Inferior parietal cortex (tissue), 1 donor: ENCODE data around the gene JPH2.

Source experiments
- DNase-seq: peaks from one replicate; pipeline ENCODE4 v3.0.0-alpha.2; 2016; ENCODE audit errors: extremely low spot score

Gene JPH2

DNA sequence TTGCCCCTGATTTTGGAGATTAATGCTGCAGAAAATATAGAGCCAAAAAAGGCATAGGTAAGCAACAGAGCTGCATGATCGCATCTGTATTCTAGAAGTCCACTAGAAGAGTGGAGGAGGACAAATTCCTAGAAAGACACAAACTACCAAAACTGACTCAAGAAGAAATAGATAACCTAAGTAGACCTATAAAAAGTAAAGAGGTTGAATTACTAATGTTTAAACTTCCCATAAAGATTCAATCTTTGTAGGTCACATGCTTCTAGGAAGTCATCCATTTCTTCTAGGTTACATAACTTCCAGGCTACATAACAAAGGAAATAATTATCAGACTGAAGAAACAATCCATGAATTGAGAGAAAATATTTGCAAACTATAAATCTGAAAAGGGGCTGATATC lies 84.4 kb downstream of the JPH2 start:
- no peak for DNase-seq

DNA sequence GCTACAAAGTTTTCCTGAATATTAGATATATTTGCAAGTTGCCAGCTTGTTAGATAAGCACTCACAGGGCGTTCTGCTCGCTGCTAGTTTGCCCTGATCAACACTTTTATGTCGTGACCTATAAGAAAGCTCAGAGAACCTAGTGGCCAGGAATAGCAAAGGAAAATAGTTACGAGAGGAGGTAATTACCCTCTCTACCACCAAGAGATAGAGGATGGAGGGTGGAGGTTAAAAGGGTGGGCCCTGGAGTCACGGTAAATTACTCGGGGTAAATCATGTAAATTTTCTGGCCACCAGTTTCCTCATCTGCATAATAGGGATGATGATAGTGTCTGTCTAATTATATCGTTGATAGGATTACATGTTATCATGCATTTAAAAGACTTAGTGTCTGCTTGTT lies 87.2 kb downstream of the JPH2 start:
- no peak for DNase-seq

DNA sequence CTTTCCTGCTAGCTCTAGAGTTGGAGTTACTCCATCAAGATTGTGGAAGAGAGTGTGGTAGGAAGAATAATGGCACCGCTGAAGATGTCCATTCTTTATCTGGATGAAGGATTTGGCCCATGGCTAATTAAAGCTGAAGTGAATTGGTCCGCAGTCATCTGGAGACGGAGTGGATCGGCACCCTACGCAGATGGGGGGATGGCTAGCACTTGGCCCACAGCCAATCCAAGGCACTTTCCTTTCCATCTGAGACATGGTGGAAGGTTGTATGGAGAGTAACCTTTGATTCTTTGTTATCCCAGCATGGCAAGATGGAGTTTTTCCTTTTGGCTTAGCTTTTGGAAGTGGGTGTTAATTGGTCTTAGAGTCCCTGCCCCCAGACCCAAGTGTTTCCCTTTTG lies 88.3 kb downstream of the JPH2 start:
- DNase-seq, result no peak

DNA sequence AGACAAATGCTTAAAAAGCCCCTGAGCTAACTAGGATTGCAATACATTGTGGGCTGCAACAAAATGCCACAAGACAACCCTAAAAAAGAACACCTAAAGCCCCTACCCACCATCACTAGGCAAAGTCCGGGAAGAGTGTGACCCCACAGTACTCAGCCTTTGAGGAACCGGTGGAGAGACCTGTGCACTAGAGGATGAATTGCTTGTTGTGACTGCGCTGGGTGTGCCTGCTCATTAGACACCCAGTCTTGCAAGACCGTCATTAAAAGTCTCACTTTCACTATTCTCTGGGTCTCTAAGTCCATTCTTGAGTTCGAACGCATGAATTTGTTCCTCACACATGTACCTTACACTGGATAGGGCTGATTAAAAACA lies 88.7 kb downstream of the JPH2 start:
- DNase-seq, result no peak

DNA sequence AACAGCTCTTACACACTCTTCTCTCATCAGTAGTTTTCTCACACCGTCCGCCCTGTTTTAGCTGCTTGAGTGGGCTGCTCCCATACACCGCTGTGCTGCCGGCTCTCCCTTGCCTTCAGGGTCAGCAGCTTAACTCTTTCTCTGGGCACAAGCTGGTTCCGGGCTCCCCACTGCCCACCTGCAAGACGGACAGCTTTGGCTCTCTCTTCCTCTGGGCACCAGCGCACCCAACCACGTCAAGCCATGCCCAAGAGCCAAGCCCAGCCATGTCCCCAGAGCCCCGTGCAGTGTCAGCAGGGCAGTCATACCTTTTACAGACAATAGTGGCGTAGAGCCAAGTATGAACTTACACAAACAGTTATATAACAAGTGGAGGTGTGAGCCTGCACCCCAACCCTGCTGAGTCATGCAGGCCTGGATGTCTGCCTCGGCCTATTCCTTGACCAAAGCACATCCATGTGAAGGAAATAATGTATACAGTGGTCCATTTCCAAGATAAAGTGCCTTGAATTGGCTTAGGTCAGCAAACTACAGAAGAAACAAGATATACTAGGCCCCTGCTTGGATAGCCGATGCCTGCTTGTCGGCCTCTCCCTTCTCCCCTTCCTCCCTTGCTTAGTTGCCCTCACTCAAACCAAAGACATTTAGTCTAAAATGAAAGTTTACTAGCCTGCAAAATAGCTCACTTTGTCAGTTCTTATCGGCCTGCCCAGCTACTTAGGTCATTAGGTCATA lies 89.3 kb downstream of the JPH2 start:
- DNase-seq, result no peak

DNA sequence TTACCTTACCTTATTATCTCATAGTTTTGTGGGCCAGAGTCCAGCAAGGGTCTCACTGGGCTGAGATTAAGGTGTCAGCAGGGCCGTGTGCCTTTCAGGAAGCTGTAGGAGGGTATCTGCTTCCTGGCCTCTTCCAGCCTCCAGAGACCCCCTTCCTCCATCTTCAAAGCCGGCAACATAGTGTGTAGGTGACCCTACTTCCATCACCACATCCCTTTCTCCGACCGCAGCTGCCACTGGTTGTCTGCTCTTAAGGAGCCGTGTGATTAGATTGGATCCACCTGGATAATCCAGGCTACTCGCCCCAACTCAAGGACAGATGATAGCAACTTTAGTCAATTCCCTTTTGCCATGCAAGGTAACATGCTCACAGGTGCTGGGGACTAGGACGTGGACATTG lies 91.2 kb downstream of the JPH2 start:
- no peak for DNase-seq

GRCh38 chr20:44093249-44093582 lies 93.8 kb downstream of the JPH2 start:
- DNase-seq, result no peak

DNA sequence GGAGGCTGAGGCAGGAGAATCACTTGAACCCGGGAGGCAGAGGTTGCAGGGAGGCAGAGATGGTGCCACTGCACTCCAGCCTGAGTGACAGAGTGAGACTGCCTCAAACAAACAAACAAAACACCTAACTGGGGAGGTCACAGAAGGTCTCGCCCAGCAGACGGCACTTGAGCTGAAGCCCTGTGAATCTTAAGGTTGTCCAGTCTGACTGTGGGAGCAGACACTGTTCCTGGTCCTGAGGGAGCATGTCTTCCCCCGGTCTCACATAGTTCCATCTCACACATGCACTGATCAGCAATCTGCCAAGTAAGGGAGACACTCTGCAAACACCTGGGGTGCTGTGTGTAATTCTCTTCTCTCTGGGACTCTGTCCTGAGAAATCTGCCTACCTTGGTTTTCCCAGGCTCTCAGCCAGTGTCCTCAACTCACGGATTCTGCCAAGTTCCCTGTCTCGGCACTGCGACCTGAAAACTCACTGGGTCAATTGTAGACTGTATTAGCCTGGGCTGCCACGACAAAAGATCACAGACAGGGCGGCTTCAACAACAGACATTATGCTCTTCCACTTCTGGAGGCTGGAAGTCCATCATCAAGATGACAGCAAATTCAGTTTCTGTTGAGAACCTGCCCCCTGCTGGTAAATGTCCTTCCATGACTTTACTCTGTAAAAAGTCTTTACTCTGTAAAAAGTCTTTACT lies 94.3 kb downstream of the JPH2 start:
- peak; percentile 38 for DNase-seq

- no peak for DNase-seq
Measured at GRCh38 chr20:44091026-44091425, 96.0 kb downstream of the JPH2 start.

DNA sequence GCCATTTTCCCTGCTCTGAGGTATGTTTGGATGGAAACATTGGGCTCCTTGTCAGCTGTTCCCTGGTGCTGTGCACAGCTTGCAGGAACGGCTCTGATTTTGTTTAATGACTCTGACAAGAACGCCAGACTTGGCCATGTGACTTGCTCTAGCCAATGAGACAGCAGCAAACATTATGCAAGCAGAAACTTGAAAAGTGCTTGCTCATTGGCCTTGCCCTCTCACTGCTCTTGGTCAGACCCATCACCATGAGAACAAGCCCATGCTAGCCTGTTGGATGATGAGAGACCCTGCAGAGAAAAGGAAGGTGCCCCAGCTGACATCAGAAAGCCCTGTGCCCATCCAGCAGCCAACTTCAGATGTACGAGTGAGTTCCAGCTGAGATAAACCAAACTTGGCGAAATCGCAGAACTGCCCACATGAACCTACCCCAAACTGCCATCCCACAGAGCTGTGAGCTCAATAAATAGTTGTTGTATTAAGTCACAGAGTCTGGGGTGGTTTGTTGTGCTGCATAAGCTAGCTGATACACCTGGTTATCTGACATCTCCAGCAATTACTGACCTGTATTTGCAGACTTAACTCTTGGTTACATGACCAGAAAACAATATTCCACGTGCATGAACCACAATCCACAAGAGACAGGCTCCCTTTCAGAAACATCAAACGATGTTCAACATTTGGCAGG lies 96.9 kb downstream of the JPH2 start:
- no peak for DNase-seq

DNA sequence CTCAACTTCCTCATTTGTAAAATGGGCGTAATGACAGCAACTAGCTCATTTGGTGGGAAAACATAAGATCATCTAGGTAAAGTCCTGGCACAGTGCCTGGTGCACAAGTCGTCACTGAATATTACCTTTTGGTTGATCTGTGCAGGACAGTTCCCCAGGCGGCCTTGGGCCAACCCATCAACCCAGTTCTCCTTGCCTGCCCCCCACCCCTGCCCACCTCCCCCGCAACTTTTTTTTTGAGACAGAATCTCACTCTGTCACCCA lies 99.2 kb downstream of the JPH2 start:
- no peak for DNase-seq

DNA sequence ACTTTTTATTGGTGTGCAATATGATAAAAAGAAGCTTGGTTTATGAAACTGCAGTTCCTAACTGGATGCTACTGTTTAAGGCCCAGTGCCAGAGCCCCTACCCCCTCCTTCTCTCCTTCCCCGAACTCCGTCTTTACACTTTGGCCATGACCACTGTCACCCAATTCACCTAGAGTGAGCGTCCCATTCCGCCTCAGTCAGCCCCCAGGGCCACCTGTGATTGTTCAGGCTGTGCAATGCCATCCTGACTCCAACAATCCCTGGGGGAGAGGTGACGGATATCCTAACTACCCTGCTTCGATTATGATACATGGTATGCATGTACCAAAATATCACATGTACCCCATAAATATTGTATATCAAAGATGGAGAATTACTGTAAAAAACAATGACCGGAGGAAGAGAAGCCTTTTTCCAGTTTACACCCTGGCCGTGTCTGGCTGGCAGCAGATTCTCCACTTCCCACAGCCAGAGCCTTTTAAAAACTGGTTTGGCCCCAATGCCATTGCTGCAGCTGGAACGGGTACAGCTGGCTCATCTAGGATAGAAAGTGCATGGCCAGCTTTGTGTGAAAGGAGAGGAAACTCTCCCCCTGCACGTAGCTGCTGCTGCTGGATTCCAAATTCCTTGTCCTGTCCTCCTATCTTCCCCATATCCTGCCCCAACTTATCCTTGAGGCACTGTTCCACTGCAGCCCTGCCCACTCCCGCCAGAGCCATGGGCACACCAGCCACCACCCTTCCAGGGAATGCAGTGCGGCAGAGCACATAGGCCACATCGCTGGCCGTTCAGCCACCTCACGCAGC lies 99.7 kb downstream of the JPH2 start:
- DNase-seq, result no peak

GRCh38 chr20:44085616-44086434 lies 101.2 kb downstream of the JPH2 start:
- no peak for DNase-seq

- DNase-seq, result no peak
Measured at GRCh38 chr20:44084891-44085290, 102.1 kb downstream of the JPH2 start.

DNA sequence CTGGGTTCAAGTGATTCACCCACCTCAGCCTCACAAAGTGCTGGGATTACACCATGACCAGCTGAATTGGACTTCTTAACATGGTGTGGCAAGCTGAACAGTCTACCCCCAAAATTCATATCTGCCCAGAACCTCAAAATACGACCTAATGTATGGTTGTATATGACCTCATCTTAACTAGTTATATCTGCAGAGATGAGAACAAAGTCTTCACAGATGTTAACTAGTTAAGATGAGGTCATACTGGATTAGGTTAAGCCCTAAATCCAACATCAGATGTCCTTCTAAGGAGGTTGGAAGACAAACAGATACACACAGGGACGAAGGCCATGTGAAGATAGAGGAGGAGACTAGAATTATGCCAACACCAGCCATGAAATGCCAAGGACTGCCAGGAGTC lies 102.5 kb downstream of the JPH2 start:
- DNase-seq, result no peak

GRCh38 chr20:44083220-44083933 lies 103.6 kb downstream of the JPH2 start:
- no peak for DNase-seq

DNA sequence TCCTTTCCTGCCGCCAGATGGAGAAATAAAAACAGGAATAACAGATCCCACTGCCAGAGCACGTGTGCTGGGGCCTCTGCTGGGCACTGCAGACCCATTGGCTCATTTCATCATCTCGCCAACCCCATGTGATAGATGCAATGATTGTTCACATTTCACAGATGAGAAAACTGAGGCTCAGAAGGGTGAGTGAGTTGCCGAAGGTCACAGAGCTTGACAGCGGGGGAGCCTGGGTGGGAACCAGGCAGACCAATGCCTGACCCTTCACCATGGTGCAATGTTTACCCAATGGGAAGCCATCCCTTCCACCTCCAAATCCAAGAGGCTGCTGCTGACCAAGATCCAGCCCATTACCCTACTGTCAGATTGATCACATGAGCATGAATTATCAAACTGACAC lies 105.1 kb downstream of the JPH2 start:
- no peak for DNase-seq

DNA sequence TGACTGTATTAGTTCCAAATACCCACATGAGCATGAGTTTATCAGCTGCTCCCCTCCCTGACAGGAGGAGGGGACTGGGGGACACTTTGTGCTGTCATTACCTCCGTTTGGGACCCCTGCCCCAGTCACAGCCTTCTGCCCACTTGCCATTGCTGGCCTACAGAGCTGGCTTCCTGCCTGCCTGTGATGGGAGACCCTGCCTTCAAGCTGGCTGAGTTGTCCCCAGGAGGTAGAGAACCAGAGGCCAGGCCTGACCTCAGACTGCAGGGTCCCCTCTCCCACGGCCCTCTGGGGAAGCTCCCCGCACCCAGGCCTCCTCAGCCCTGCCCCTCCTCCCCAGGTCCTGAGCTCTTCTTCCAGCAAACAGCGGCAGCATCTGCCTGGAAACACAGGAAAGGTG lies 105.5 kb downstream of the JPH2 start:
- DNase-seq, result no peak

DNA sequence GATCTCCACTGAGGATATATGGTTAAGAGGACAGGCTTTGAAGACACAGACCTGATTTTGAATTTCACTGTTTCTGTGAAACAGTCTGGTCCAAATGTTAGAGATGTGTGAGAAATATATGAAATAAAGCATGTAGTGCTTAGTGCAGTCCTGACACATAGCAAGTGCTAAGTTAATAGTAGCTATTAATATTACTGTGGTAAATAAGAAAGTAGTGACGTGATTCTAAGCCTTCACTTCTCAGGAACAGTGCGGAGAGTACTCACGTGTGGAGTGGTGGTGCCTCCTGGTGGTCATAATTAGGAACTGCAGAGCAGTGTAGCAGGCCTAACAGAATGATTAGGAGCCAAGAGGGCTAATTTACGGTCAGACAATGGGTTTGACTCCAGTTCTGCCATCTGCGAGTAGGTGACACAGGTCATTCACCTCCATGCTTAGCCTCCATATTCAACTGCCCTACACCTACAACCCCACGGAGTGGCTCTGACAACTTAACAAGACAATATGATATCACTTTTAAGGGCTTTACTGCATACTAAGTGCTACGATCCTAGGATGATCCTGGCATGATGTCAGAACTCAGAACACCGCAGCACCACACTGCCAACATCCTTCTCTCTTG lies 106.2 kb downstream of the JPH2 start:
- peak; percentile 96 for DNase-seq

GRCh38 chr20:44080064-44080463 lies 106.9 kb downstream of the JPH2 start:
- DNase-seq, result no peak

DNA sequence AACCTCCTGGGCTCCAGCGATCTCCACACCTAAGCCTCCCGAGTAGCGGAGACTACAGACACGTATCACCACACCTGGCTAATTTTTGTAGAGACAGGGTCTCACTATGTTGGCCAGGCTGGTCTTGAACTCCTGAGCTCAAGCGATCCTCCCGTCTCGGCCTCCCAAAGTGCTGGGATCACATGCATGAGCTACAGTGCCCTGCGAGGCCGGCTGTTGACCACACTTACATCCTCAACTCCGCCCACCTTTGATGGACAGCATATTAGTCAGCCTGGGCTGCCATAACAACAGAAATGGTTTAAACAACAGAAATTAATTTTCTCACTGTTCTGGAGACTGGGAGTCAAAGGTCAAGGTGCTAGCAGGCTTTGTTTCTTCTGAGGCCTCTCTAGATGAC lies 107.7 kb downstream of the JPH2 start:
- DNase-seq, result no peak
